Ishikawa (cell line): ENCODE data around the gene SLC35G1.
A peak's percentile ranks its signal among the peaks of the same experiment; 100 is the strongest.

ENCODE experiments used
- CEBPB ChIP-seq: IDR thresholded peaks from 2 replicates; pipeline ENCODE4 v1.6.1; 2012
- CREB1 ChIP-seq: IDR thresholded peaks from 2 replicates; pipeline ENCODE4 v1.6.1; 2012; ENCODE audit warnings: low read depth
- EGR1 ChIP-seq: IDR thresholded peaks from 2 replicates; pipeline ENCODE4 v1.6.1; 2012
- EP300 ChIP-seq: IDR thresholded peaks from 2 replicates; pipeline ENCODE4 v1.6.1; 2012; ENCODE audit warnings: borderline replicate concordance
- FOXM1 ChIP-seq: IDR thresholded peaks from 2 replicates; pipeline ENCODE4 v1.6.1; 2012; ENCODE audit warnings: low read depth, borderline replicate concordance
- MAX ChIP-seq: IDR thresholded peaks from 2 replicates; pipeline ENCODE4 v1.6.1; 2012
- NFIC ChIP-seq: IDR thresholded peaks from 2 replicates; pipeline ENCODE4 v1.6.1; 2012
- RAD21 ChIP-seq: IDR thresholded peaks from 2 replicates; pipeline ENCODE4 v1.6.1; 2012; ENCODE audit warnings: low read depth
- REST ChIP-seq: IDR thresholded peaks from 2 replicates; pipeline ENCODE4 v1.6.1; 2012; ENCODE audit warnings: low read depth, mild to moderate bottlenecking
- TAF1 ChIP-seq: IDR thresholded peaks from 2 replicates; pipeline ENCODE4 v1.6.1; 2012; ENCODE audit warnings: low read depth, mild to moderate bottlenecking
- TCF12 ChIP-seq: IDR thresholded peaks from 2 replicates; pipeline ENCODE4 v1.6.1; 2012; ENCODE audit warnings: low read depth
- TEAD4 ChIP-seq: IDR thresholded peaks from 2 replicates; pipeline ENCODE4 v1.6.1; 2012
- YY1 ChIP-seq: IDR thresholded peaks from 2 replicates; pipeline ENCODE4 v1.6.1; 2012; ENCODE audit warnings: low read depth
- ZBTB7A ChIP-seq: IDR thresholded peaks from 2 replicates; pipeline ENCODE4 v1.6.1; 2012; ENCODE audit warnings: low read depth
- TF ChIP-seq, protein P1 (sequence below): IDR thresholded peaks from 2 replicates; pipeline ENCODE4 v1.6.1; 2012

Gene SLC35G1

DNA sequence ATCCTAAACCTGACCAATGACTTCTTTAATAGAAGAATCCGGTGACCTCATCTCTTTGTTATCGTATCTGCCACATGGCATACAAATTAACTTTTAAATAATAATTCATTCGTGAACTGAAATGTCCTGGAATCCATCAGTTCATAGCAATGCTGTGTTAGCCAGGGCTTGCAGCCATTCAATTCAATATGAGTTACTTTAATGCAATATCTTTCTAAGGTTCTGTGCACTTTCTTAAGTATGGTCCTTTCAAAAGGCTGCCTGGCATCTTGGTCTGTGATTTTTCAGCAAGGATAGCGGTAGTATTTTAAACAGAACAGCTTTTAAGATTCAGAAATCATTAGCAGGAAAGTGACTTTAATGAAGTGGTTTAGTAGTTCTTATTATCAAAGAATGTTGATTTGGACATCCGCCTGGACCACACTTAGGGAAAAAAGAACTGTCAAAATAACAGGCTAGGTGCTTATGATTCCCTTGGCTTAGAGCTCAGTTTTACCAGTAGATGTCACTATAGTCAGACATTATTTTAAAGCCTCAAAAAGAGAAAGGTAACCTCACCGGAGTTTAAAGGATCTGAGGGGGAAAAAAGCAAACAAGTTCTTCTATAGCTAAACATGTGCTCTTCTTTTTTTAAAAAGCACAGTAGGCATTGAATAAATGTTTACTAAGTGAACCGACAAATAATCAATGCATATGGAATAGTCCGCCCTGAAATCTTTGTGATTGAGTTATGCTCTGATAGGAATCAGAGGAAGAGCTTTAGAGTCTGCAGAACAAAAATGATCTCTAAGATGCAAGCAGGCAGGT lies 22.7 kb downstream of the SLC35G1 start:
- peak; percentile 86 for TF ChIP-seq RAD21
- TF ChIP-seq FOXM1 = no peak

DNA sequence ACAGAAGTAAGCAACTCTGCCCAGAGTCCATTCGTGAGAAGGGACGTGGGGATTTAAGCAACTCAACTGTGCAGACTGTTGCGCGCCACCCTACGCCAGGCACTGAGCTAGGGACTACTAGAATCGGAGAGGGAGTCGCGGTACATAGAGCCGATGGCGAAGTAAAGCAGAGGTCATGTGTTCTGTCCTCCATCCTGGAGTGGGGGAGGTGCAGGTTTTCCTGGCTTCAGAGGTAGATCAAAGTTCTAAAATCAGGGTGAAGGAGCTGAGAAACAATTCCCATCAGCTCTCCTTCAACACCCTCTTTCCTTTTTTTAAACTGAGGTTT lies 23.2 kb downstream of the SLC35G1 start:
- TF ChIP-seq TAF1 (no peak), CEBPB (no peak), REST (no peak), EGR1 (no peak), TEAD4 (no peak), FOXM1 (no peak), RAD21 (no peak)

DNA sequence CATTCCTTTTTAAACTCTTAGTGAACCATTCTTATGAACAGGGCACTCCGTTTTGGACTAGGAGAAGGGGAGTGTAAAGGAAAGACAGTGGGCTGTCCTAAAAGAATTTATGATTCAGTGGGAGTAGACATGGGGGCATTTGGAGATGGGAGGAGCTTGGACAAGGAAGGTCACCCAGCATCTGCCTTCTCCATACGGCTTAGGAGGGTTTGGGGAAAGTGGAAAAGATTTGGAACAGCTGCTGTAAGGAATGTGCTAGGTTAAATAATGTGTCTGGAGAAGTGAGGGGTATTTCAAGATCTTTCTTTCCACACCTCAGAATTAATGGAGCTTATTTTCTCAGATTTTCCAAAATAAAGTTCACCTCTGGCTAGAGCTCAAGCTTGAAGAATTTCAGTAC lies 24.0 kb downstream of the SLC35G1 start:
- TF ChIP-seq CEBPB (no peak), REST (no peak), ZBTB7A (no peak), CREB1 (no peak), EP300 (no peak), FOXM1 (no peak), EGR1 (no peak), TEAD4 (no peak), YY1 (no peak)
- TF ChIP-seq, protein P1, sequence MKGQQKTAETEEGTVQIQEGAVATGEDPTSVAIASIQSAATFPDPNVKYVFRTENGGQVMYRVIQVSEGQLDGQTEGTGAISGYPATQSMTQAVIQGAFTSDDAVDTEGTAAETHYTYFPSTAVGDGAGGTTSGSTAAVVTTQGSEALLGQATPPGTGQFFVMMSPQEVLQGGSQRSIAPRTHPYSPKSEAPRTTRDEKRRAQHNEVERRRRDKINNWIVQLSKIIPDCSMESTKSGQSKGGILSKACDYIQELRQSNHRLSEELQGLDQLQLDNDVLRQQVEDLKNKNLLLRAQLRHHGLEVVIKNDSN = no peak

GRCh38 chr10:93921338-93921737 lies 27.6 kb downstream of the SLC35G1 start:
- TF ChIP-seq MAX (no peak), YY1 (no peak), REST (no peak), FOXM1 (no peak), RAD21 (peak; percentile 64)

DNA sequence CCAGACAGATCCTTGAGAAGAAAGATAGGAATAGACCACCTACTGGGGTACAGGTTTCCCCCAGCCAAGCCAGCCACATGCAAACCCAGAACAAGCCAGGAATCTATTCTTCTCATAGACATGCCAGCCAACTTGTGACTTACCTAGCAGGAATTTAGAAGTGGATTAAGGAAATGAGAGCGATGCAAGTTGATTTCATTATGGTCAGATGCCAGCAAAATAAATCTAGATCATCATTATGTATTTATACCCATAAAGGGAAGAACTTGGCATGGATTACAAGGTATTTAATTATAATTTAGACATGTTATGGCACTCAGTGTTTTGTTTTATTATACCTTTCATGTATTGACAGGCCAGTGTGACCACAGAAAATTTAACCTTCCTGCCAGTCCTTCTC lies 32.8 kb downstream of the SLC35G1 start:
- TF ChIP-seq MAX (no peak), TCF12 (no peak), TEAD4 (no peak), ZBTB7A (no peak), NFIC (no peak), YY1 (no peak), EGR1 (no peak), CEBPB (no peak), TAF1 (no peak), RAD21 (no peak), FOXM1 (no peak), EP300 (no peak), REST (no peak), CREB1 (no peak)
- TF ChIP-seq, protein P1 = no peak
